Activated CD4-positive, alpha-beta T cell treated with anti-CD3 and anti-CD28 coated beads, Interleukin-2, amount 50 U/mL, for 1 hour (primary cell): Measurements from ENCODE around the gene ZBTB7C.

Experiments used
- DNase-seq: peaks from one replicate; pipeline ENCODE4 v3.0.0-alpha.2; 2020

Gene ZBTB7C

GRCh38 chr18:48351216-48352050, 57.8 kb downstream of the ZBTB7C start:
- DNase-seq, result no peak

GRCh38 chr18:48348739-48349138, 60.4 kb downstream of the ZBTB7C start:
- no peak for DNase-seq

GRCh38 chr18:48347756-48348326, 61.3 kb downstream of the ZBTB7C start:
- no peak for DNase-seq

DNA sequence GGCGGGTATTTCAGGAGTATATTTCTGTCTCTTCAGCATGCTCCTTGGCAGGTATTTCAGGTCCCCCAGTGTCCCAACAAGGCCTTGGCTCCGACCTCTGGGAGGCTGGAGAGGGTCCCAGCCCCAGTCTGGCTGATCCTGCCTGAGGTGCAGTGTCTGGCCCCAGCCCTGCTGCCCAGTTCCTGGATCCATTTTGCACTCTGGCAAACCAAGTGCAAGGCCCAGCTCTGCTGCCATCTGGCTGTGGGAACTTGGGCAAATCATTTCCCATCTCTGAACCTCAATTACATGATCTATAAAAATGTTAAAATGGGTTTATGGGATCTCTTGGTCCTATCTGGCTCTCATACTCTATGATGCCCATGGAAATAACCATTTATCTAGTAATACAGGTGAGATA, 63.6 kb downstream of the ZBTB7C start:
- no peak for DNase-seq

- no peak for DNase-seq
Measured at GRCh38 chr18:48342581-48342980, 66.6 kb downstream of the ZBTB7C start.

- no peak for DNase-seq
Measured at GRCh38 chr18:48342125-48342524, 67.1 kb downstream of the ZBTB7C start.

- no peak for DNase-seq
Measured at GRCh38 chr18:48340560-48340959, 68.6 kb downstream of the ZBTB7C start.

DNA sequence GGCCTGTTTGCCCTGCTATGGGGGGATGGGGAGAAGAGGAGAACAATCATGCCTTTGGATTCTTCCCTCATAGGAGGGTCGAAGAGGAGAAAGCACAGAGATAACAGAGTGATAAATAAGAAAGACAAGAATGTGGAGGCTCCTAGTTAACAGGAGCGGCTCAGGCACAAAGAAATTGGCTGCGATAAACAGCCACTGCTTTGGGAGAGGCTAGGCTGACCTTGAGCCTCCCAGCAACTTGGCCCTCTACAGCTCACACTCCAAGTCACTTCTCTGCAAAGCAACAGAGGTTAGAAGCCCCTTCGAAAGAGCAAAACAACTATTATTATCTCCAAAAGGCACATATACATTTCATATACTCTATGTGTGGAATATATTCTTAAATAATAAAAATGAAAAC, 69.5 kb downstream of the ZBTB7C start:
- no peak for DNase-seq

DNA sequence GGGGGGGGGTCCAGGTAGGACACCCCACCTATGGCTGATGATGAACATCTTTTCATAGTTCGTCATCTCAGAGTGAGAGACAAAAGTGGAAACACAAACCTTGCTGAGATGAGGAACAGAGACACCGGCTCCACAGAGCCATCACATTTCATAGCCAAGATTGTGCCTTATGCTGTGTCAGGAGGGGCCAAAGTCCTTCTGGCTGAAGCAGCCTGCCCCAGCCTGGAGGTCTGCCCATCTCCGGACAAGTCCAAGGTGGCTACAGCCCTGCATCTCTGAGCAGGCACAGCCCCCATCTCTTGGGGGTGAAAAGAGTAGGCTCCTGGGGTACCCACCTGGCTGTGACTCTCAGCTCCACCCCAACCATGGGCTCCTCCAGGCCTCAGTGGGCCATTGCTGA, 70.3 kb downstream of the ZBTB7C start:
- DNase-seq, result no peak

GRCh38 chr18:48337053-48337452, 72.1 kb downstream of the ZBTB7C start:
- DNase-seq, result no peak

GRCh38 chr18:48336332-48336731, 72.9 kb downstream of the ZBTB7C start:
- no peak for DNase-seq

DNA sequence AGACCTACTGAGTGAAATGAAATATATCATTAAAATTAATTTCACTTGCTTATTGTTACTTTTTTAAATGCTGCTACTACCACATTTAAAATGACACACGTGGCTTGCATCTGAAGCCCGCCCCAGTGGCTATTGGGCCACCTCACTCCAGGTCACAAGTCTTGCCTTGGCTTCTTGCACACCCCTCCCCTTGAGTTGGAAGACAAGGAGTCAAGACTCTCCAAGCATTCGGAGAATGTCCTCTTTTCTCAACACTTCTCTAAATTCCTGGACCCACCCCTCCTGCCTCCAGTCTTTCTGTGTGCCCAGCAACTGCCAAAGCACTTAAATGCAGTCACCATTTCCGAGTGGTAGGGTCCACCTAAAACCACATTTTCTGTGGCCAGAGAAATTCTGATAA, 73.4 kb downstream of the ZBTB7C start:
- DNase-seq, result no peak

DNA sequence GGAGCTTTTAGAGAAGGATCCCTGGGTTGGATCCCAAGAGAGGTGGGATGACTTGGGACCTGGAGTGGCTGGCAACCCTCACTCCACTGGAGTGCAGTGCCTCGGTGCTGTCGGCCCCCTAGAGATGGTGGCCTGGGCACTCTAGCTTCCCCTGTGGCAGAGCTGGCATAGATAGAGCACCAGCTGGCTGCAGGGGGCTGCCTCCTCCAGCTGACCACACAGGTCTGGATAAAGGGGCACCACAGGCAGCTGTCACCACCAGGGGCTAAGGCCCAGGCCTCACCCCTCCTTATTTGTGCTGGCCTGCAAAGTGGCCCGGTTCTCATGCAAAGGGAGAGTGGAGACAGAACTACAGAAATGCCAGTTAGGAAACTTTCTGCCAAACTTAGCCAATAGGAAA, 74.3 kb downstream of the ZBTB7C start:
- no peak for DNase-seq

GRCh38 chr18:48333563-48333962, 75.6 kb downstream of the ZBTB7C start:
- DNase-seq, result no peak

DNA sequence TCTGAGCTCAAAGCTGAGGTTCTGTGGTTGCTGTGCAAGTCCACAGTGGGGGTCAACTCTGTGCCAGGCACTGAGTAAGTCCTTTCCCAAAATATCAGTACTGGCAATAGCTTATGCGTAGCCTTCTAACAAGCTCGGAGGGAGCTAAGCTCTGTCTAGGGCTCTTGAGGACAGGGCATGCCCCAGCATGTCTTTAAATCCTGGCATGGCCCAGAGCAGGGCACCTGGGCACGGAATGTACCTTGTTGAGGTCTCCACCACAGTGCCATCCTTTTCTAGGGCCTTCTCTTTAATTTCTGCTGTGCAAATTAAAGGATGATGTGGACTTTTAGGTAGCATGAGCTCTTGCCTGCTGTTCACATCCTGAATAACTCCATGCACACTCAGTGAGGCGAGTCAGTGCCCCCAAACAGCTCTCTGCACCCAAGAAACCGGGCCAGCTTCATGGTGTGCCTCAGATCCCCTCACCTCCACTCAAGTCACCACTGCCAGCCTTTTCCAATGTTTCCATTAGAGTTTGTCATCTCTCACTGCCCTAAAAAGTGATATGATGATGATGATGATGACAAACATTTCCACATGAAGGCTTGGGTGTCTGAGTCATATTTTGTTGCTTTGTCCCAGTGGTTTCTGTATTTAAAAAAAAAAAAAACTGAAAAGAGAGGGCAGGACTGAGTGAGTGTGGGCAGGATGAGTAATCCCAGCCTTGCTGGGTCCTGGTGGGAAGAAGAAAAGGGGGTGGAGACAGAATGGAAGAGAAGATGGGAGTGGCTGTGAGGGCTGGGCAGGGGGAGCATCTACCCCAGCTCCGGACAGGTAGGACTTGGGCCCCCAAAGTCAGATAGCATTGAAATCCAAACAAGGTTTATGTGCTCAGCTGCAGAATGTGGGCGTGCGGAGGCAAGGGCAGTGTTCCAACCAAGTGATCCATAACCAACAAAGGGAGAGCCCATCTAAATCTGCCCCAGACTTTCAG, 78.9 kb downstream of the ZBTB7C start:
- no peak for DNase-seq

DNA sequence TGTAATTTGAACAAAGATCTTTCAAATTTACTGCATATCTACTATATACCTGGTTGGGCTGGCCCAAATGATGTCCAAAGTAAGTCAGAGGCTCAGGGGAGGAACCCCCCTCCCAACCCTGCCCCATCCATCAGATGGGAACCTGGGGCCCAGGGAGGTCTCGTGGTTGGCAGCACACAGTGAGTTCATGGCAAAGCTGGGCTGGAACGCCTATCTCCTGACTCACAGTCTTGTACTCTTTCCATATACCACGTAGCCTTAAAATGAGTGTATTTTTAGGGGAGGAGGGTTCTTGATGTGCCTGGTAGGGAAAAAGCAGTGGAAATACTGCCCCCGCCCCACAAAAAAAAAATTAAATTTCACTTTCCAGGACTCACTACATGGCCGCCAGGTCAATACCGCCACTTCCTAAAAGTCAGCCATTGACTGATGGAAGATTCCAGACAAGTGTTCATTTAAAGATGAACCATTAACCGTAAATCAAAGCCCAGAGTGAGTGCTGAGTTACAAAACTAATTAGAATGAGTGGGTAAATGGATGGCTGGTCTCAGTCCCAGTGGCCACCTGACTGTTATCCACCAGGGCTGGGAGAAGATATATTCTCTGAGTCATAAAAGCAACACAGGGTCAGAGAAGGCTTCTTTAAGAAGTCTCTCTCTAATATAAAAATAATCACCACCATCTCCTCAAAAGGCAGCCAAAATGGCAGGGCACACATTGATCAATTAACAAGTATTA, 80.5 kb downstream of the ZBTB7C start:
- DNase-seq, result no peak

DNA sequence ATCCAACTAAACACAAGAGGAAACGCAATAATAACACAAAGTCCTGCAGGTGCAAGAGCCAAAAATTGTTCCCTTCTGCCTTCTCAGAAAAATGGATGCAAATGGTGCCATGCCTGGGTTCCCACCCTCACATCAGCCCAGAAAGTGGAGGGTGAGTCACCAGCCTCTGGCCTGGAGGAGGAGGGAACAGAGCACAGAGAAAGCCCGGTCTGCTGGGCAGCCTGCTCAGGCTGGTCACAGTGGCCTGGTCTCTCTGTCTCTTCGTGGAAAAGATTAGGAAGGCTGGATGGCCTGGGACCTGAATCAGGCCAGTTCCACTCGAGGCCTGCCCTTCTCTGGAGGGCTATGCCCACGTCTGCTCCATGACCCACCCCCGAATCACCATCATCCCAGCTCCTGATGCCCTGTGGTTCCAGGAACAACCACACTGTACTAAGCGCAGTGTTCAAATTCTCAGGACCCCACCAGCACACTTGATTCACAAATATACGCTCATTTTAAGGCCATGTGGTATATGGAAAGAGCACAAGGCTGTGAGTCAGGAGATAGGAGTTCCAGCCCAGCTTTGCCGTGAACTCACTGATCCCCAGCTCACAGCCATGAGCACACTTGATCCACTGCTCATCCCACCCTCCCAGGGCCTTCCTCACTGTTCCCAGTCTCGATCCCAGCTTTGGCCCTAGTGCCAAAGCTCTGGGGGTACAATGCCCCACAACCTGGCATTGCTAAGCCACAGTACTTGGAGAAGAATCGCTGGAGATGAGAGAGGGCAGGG, 82.1 kb downstream of the ZBTB7C start:
- no peak for DNase-seq

DNA sequence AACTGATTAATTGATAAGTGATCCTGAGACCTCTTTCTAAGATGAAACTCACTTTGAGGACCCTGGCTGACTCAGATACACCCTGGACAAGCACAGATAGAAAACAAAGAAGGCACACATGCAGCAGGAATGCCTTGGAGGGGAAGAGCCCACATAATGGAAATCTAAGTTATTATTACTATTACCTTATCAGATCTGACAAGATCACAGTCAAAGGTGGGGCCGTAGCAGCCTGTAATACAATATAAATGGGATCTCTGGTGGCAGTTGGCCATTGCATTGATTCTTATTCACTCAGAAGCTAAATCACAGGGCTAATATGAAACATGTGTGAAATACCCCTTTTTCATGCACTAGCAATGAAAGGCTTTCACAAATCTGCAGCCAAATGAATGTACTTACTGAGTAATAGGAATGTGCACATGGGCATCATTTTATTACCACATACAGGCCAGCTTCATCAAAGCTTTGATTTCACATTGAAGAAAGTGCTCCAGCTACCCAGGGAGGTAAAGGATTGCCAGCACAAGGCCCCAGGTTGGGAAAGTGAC, 84.0 kb downstream of the ZBTB7C start:
- DNase-seq, result no peak

DNA sequence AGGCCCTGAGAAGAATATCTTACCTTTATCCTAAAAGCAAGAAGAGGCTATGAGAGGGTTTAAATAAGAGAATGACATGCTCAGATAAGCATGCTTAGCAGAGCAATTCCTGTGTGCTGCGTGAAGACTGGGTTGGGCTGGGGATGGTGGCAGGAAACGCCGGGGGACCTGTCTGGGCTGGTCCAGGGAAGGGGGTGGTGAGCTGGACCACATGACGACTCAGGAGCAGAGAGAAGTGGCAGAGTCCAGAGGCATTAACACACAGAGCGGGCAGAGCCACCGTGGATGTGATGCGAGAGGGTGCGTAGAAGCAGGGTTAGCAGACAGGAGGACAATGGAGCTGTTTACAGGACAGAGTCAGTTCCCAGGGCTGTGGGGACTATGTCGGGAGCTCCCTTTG, 84.5 kb downstream of the ZBTB7C start:
- no peak for DNase-seq

DNA sequence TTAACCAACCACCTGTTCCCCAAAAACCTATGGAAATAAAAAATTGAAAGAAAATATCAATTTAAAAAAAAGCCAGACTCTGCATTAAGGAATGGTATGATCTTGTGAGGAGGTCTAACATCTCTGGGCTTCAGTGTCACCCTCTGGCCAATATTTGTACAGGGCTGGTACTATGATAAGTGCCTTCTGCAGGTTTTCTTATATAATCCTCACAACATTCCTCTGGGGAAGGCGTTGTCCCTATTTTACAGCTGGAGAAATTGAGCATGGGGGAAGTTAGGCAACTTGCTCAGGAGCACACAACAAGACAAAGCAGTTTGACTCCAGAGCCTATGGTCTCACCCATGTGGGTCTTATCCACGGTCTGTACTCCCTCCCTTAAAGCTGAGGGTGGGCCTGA, 86.0 kb downstream of the ZBTB7C start:
- no peak for DNase-seq

DNA sequence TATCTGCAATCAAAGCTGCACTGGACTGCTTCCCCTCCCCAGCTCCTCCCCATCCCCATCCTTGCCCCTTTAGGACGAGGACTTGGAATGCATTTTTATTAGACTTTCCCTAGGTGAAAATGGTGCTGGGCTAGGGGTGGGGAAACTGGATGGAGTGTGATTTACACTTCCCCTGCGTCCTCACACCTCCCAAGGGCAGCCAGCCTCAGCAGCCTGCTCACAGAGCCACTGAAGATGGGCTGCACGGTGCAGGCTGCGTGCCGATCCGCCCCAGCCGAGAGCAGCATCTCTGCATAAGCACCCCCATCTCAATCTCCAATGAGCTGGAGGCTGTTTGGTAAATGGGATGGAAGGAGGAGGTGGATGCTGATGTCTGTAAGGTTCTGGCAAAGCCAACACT, 87.6 kb downstream of the ZBTB7C start:
- no peak for DNase-seq

DNA sequence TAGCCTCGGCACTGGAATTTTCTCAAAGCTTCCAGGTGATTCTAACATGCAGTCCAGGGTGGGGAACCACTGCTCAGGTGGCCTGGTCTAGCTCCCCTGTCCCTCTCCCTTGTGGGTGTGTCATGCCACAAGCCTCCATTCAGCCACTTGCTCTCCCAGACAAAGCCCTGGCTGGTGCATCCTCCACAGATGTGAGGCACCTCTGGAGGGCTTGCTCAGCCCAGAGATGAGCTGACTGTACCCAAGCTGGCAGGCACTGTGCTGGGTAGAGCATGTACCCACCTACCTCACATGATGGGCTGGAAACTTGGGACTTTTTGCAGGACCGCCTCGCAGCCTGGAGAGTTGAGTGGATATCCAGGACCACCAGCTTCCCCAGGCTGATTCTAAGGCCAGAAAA, 88.1 kb downstream of the ZBTB7C start:
- no peak for DNase-seq
